HG03045 (cell line): Measurements from ENCODE around the gene PDK2.
"Not testable (repeated sequence)": the region's sequence is repeated elsewhere in the genome, so short reads cannot be mapped to it uniquely, and the experiment has no call there.

ENCODE experiments used
- ATAC-seq: cut with Tn5 transposase; IDR thresholded peaks from one replicate; pipeline ENCODE4 v1.9.1; 2021; ENCODE audit warnings: mild to moderate bottlenecking, moderate library complexity; ENCODE audit not compliant: unreplicated experiment

PDK2 gene

DNA sequence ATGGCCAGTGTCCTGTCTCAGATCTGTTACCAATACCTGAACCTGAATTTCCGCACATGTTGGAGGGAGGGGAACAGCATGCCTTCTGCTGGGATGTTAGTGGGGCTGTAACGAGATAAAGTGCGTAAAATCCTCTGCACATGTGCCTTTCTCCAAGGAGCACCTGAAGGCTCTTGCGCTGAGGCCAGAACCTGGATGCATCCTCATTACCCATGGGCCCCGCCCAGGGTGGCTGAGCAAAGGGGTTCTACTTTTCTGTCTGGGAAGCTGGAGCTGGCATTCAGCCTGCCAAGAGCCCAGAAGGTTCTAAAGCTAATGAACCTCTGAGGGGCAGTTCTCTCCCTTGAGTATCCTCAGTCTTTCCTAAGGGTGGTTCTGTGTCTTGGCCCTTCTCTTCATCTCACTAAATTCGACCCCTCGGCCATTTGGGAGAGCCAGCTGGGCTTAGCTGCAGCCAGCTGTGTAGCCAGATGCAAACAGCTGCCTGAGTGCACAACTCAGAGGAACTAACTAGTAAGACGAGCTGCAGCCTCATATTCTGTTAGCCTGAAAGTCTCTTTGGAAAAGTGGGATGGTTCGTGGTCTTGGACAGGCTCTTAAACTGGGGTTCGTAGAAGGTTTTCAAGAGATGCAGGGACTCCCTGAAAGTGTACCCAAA, 36.7 kb upstream of the PDK2 start:
- no peak for ATAC-seq

- no peak for ATAC-seq
These were observed 35.9 kb upstream of the PDK2 start for GRCh38 chr17:50059256-50059655.

DNA sequence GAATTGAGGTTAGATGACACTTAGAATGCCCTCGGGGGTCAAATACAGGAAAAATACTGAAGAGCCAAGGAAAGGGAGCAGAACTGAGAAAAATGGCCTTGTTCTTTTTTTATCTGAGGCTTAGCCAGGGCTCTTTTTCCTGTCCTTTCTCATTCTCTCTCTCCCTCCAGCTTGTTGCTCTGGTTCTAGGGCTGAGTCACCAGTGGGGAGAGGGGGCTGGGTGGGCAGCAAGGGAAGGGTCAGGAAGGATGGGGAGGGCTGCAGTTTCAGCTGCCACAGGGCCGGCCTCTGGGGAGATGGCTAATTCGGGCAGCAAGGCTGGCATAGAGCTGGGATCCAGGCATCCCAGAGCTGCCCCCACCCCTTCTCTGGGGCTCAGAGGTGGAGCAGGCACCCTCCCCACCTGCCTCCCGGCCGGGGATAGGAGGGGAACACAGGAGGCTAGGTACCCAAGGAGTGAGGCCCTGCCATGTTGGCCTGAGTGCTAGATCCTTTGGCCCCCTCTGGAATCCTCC, 35.3 kb upstream of the PDK2 start:
- ATAC-seq: no peak

GRCh38 chr17:50060951-50061712, 34.0 kb upstream of the PDK2 start:
- ATAC-seq: no peak

- ATAC-seq: not testable (repeated sequence)
These were observed 33.5 kb upstream of the PDK2 start for GRCh38 chr17:50061713-50062045.

DNA sequence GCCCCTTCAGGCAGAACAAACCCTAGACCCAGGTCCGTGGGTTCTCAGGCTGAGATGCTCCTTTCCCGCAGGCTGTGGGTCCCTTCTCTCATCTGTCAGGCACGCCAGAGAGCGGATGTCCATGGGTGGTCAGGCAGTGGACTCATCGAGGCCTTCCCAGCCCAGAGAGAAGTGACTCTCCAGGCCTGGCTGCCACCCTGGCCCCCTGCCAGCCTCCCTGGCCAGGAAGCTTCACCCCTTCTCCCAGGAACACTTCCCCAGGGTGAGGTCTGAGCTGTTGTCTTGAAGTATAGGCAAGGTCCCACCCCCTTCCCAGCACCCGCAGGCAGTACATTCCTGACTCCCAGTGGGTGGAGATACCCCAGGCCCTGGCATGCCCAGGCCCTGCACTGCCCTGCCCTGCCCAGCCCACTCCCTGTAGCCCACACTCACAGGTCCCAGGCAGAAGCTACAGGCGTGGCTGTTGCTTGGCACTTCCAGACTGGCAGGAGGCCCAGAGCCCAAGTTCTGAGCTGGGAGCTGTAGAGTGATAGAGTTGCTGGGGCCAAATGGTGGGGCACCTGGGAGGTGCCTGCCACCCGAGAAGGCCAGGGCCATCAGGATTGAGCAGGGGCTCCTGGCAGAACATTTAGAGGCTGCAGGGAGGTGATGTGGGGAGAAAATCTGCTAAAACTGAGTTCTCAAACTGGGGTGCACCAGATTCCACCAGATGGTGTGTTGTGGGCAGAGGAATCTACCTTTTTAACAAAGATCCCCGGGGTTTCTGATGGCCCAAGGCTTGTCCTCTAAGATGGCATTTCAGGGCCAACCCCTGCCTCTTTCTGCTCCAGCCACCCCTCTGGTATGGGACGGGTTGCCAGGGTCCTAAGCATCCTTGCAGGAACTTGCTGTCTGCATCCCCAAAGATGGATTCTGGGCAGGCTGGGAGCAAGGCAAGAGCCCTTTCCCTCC, 32.6 kb upstream of the PDK2 start:
- no peak for ATAC-seq

- no peak for ATAC-seq
These were observed 31.4 kb upstream of the PDK2 start for GRCh38 chr17:50063561-50064252.

DNA sequence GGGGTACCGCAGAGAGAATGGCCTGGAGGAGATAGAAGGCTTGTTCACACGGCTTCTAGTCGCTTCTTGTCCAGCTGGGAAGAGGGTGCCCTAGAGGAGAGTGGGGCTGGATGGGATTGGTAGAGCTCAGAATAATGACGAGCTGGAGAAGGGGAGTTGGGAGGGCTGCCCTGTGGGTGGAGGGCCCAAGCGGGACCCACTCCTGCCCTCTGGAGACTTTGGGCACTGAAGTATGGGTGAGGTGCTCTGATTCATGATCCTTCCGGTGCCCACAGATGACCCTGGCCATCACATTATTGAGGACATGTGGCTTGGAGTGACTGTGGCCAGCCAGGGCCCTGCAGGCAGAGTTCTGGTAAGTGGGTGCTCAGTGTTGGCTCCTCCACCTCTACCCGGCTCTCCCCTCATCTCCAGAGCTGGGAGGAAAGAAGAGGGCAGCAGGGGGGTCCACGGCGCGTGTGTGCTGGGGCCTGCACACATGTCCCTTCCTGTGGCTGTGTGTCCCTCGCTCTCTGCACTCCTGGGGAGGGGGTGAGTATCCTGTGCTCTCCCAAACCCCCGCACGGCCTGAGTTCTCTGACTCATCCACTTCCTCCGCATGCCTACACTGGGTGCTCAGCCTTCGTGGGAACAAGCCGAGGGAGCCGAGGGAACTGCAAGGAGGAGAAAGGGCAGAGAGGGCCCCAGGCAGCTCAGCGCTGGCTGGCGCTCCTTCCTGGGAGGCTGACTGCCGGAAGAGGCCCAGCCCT, 30.7 kb upstream of the PDK2 start:
- no peak for ATAC-seq

DNA sequence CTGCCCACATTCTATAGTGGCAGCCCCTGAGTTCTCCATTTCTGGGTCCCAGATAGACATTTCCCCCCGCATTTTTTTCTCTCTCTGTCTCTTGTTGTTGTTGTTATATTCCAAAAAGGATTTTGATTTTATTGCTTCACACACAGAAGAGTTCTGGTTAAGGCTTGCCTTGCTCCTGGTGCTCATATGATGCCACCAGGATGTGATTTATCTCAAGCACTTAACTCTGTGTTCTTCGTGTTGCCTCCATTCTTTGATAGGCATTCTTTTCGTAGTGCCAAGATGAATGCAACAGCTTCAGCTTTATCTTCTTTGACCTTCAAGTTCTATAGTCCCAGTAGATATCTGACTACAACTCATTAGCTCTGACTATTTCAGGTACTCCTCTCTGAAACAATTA, 30.1 kb upstream of the PDK2 start:
- ATAC-seq: no peak

- ATAC-seq: no peak
These were observed 28.2 kb upstream of the PDK2 start for GRCh38 chr17:50066995-50067394.

- ATAC-seq: no peak
These were observed 27.2 kb upstream of the PDK2 start for GRCh38 chr17:50067996-50068395.

- ATAC-seq: no peak
These were observed 24.1 kb upstream of the PDK2 start for GRCh38 chr17:50070908-50071680.

DNA sequence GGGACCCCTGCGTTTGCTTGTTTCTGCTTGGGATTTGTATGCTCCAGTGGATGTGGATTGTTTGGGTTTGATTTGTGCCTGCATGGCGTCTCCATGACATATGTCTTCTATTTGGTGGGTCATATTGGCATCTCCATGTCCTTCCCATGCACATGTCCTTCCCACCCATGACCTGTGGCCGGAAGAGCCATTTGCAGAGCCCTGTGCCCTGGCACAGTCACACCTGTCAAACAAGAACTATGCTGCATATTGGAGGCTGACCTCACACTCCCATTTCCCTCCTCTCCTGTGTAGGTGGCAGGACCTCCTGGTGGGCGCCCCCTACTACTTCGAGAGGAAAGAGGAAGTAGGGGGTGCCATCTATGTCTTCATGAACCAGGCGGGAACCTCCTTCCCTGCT, 23.5 kb upstream of the PDK2 start:
- no peak for ATAC-seq

- ATAC-seq: no peak
These were observed 23.0 kb upstream of the PDK2 start for GRCh38 chr17:50072130-50072529.

DNA sequence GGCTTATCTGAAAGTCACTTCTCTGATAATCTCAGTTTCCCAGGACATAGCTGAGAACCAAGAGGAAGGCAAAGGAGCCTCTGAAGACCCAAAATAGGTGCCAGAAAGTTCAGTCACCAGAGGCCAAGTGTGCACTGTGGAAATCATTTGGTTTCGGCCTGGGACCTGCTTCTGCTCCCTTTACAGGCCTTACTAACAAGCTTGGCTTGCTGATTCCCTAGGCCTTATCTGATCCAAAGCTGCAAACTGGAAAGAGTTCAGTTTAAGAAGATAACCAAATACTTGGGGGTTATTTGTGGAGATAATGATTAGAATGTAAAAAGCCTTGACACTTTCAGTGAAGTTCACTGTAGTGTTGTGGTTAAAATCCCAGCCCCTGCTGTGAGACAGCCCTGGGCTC, 22.2 kb upstream of the PDK2 start:
- no peak for ATAC-seq

- ATAC-seq: no peak
These were observed 20.9 kb upstream of the PDK2 start for GRCh38 chr17:50074227-50074626.

- ATAC-seq: no peak
These were observed 19.6 kb upstream of the PDK2 start for GRCh38 chr17:50075446-50076032.

- ATAC-seq: no peak
These were observed 18.9 kb upstream of the PDK2 start for GRCh38 chr17:50076221-50076590.

DNA sequence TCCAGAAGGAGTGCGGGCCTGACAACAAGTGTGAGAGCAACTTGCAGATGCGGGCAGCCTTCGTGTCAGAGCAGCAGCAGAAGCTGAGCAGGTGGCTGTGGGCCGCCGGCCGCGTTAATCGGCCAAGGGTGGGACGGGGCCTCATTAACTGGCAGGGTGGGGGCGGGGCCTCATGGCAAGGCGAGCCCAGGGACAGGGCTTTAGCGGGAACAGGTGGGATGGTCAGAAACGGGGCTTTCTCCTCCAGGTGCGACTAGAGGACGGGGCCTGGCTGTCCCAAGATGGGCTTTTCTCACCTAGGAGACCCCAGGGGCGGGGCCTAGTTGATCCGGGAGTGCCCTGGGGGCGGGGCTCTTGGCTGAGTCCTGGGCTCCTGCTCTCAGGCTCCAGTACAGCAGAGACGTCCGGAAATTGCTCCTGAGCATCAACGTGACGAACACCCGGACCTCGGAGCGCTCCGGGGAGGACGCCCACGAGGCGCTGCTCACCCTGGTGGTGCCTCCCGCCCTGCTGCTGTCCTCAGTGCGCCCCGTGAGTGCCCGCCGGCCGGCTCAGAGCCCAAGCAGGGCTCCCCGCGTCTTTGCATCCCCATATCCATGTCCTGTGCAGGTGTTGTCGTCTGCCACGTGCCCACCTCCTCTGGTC, 18.4 kb upstream of the PDK2 start:
- ATAC-seq: no peak
